ENCODE measurements around the gene ERCC6.

Gene ERCC6

DNA sequence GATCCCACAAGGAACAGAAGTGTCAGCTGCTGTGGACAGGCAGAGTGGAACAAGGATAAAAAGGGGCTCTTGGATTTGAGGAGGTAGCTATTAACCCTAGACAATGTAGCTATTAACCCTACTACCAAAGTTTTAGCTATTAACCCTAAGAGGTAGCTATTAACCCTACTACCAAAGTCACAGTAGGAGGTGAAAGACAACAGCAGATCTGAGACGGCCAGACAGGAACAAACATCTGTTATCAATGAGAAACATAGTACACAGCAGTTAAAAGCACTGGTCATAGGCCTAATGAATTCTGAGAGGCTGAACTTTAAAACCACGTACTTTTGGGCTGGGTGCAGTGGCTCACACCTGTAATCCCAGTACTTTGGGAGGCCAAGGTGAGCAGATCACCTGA lies 11.9 kb downstream of the ERCC6 start:
- H3K4me1 Mint-ChIP-seq = peaks cover 14% of the 10 kb centered on the region
- no peaks in the 10 kb centered on the region for H3K27me3 Mint-ChIP-seq
- H3K36me3 Mint-ChIP-seq = peaks cover 27% of the 10 kb centered on the region
- no peak overlapping the region for H3K27ac Mint-ChIP-seq
- H3K4me3 Mint-ChIP-seq = no peak overlapping the region
- no peaks in the 10 kb centered on the region for H3K9me3 Mint-ChIP-seq

DNA sequence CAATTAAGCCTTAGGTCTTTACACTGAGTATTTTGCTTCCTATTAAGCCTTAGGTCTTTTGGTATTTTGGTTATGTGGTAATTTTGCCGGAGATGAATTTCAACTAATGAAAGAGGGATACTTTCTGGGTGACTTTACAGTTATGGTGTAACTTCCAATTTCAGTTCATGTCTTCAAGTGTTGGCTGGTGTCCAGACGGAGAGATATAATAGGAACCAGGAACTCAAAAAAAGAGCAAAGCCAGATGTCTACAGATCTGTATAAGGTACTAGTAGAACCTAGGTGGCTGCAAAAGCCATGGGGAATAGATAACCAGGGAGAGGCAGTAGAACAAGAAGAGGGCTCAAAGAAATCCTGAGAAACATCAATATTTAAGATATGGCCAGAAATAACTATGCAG lies 12.3 kb downstream of the ERCC6 start:
- no peak overlapping the region for H3K4me3 Mint-ChIP-seq
- H3K27me3 Mint-ChIP-seq = no peaks in the 10 kb centered on the region
- H3K27ac Mint-ChIP-seq = no peak overlapping the region
- peaks cover 10% of the 10 kb centered on the region for H3K4me1 Mint-ChIP-seq
- no peaks in the 10 kb centered on the region for H3K9me3 Mint-ChIP-seq
- peaks cover 27% of the 10 kb centered on the region for H3K36me3 Mint-ChIP-seq

DNA sequence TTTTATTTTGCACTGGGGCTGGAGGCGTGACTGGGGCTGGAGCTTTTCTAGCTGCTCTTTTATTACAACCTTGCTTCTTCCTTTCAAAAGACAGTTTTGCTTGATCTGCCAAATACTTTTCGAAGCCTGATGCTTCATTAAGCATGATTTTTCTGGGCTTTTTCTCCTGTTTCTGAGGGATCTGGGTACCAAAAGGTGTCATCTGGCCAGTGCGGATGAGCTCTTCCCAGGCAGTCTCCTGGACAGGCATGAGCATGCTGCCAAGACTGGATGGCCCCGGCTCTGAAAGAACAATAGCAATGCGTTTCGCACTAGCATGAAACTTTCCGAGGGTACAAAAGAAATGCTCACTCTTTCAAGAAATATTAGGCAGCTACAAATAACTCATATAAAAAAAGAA lies 14.4 kb downstream of the ERCC6 start:
- Mint-ChIP-seq H3K4me1 (peaks cover 6% of the 10 kb centered on the region), H3K9me3 (no peaks in the 10 kb centered on the region), H3K36me3 (peaks cover 30% of the 10 kb centered on the region), H3K4me3 (no peak overlapping the region), H3K27me3 (no peaks in the 10 kb centered on the region), H3K27ac (no peak overlapping the region)

DNA sequence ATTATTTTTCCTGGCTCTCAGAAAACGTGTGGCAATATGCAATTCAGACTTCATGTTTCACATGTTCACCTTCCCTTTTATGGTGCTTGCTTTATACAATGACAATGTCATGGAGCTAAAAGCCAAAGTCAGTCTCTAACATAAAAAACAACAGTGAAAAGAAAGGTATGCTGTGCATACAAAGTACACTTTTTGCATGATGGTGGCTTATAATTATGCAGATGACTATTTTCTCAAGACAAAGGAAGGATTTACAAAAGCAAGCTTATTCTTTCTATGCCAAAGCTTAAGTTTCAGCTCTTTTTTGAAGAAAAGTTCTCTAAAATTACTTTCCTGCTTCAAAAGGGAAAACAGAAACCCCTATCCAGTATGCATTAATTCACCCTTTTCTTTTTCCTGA lies 15.6 kb downstream of the ERCC6 start:
- H3K36me3 Mint-ChIP-seq = peaks cover 28% of the 10 kb centered on the region

DNA sequence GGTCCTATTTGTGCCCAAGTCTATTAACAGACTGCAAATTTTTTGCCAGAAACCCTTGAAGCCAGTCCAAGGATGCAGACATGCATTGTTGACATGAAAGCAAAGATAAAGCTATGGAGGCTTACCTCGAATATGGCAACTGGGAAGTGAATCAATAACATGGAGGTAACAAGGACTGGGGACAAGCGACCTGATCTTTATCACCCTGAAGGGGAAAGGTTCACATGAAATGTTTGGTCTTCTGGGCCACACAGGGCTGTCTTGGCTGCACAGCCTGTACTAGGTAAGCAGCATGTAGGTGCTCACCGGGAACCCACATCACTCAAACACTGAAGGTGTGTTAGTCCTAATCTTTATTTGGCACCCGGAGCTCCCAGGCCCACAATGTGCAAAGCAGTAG lies 17.9 kb downstream of the ERCC6 start:
- H3K9me3 Mint-ChIP-seq = no peaks in the 10 kb centered on the region
- H3K4me1 Mint-ChIP-seq = peaks cover 7% of the 10 kb centered on the region
- H3K4me3 Mint-ChIP-seq = no peak overlapping the region
- H3K27ac Mint-ChIP-seq = no peak overlapping the region
- H3K36me3 Mint-ChIP-seq = peaks cover 20% of the 10 kb centered on the region
- no peaks in the 10 kb centered on the region for H3K27me3 Mint-ChIP-seq

More for the DNA sequence above, 15.6 kb downstream of the ERCC6 start:
- no peaks in the 10 kb centered on the region for H3K27me3 Mint-ChIP-seq
- H3K27ac Mint-ChIP-seq = no peak overlapping the region
- H3K9me3 Mint-ChIP-seq = no peaks in the 10 kb centered on the region
- H3K4me1 Mint-ChIP-seq = peaks cover 7% of the 10 kb centered on the region
- no peak overlapping the region for H3K4me3 Mint-ChIP-seq

DNA sequence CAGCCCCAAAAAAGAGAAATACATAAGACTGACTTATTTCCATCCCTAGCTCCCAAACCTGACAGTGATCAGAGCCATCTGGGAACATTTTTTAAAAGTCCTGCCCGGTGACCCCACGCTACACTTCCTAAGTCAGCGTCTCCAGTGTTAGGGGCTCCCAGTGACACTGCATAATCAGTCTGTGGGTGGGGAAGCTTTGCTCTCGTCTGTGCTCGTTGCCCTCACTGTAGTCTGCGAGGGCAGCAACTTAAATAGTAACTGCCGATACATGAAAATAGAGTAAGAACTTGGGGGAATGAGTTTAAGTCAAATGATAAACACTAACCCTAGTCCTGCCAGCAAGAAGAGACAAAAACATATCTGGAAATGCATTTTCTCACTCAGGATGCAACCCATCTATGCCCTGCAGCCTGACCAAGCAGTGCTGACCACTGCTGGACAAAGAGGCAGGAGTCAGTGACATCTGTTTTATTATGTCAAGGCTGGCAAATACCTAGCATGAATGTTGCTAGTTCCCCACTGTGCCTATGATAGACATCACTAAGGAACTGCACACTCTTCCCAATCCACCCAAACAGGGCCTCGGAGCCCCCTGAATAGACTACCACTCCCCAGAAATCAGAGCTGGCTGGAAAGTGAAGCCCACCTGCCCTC lies 18.7 kb downstream of the ERCC6 start:
- Mint-ChIP-seq H3K4me3 (no peak overlapping the region), H3K9me3 (no peaks in the 10 kb centered on the region), H3K36me3 (peaks cover 20% of the 10 kb centered on the region), H3K27me3 (no peaks in the 10 kb centered on the region), H3K4me1 (peaks cover 7% of the 10 kb centered on the region), H3K27ac (no peak overlapping the region)

DNA sequence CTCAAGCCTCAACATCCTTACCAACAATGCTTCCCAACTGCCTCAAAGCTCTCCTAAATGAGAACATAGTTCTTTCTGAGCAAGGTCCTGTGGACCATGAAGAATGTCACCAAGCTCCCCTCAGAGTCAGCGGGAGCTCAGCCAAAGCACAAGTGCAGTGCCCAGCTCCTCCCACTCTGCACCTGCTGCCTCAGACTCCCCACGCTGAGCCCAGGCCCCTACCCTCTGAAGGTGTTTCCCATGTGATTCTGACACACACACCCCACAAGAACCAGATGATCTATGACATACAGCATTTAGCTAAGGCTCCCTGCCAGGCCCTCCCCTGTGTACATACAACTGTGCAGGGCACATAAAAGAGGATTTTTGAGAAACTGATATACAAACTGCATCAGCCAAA lies 19.2 kb downstream of the ERCC6 start:
- Mint-ChIP-seq H3K27ac (no peak overlapping the region), H3K36me3 (peaks cover 21% of the 10 kb centered on the region)

DNA sequence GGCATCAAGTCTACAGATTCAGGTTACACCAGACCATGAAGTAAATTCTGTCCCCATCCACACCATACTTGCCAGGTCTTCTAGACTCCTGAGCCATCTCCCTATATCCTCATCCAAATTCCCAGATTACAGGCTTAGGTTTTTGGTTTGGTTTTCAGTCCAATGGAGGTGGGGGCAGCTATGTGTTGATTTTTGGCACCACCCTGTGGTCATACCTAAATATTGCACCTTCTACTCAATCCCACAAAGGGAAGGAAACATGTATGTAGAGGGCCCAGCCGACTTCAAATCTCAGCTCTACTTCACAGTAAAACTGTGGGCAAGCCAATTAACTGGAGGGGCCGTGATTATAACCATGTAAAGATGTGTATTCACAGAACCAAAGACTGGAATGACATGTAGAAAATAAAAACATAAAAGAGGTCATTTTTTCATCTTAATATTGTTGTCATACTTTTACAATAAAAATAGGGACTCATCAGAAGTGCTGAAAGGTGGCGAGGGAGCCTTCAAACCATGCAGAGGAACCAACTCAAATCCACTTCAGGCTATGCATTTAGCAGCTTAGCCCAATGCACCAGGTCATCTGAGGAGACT lies 19.8 kb downstream of the ERCC6 start:
- Mint-ChIP-seq H3K27ac (no peak overlapping the region), H3K9me3 (no peaks in the 10 kb centered on the region), H3K36me3 (peaks cover 19% of the 10 kb centered on the region), H3K27me3 (no peaks in the 10 kb centered on the region), H3K4me3 (no peak overlapping the region), H3K4me1 (peaks cover 6% of the 10 kb centered on the region)

More for the DNA sequence above, 19.2 kb downstream of the ERCC6 start:
- Mint-ChIP-seq H3K4me3 (no peak overlapping the region), H3K4me1 (peaks cover 7% of the 10 kb centered on the region), H3K27me3 (no peaks in the 10 kb centered on the region), H3K9me3 (no peaks in the 10 kb centered on the region)

DNA sequence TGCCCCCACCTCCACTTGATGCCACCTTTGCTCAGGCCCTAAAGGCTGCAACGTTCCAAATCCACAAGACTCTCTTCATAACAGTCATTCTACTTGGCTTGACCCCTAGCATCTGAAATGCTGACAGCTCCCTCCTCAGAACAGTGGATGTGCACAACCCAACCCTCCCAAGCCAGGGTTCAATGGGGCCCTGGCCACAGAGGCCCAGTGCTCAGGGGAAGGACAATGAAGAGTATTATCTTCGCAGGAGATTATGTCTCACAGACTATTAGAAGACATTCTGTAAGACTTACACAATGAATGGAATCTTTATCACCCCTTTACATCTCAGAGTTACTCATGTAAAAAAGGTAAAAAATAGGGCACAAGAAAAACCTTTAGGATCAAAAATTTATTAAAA lies 20.4 kb downstream of the ERCC6 start:
- Mint-ChIP-seq H3K27ac (no peak overlapping the region), H3K36me3 (peaks cover 19% of the 10 kb centered on the region), H3K9me3 (no peaks in the 10 kb centered on the region), H3K4me1 (peaks cover 4% of the 10 kb centered on the region), H3K27me3 (no peaks in the 10 kb centered on the region), H3K4me3 (no peak overlapping the region)

DNA sequence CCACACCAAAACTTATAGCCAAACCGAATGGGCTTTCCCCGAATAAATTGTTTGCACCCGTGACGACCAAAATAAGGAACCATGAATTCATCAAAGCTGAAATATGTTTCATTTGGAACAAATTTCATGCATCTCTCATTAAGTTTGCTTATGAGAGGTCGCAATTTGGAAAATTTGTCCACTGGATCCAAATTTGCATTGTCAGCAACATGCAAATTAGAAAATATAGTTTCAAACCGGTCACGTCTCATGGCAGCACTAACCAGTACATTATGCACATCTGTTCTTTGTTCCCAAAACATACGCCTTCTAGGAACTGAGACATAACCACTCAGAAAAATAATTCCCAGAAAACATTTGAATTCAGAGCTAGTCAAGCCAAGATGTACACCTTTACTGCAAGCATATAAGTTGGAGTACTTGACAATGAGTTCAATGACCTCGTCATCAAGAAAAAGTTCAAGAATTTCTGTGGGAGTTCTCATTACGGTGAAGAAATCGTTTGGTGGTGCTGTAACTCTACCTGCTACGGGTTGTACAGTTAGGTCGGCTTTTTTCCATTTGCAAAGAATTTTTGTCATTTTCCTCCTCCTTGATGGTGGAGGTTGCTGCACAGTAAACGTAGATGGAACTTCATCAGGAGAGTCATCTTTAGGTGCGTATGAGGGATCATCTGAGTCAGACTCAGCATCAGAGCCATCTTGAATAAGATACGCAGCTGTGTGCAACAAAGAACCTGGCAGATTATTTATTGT lies 22.5 kb downstream of the ERCC6 start:
- H3K4me1 Mint-ChIP-seq = peaks cover 4% of the 10 kb centered on the region
- H3K9me3 Mint-ChIP-seq = no peaks in the 10 kb centered on the region
- peaks cover 17% of the 10 kb centered on the region for H3K36me3 Mint-ChIP-seq
- H3K4me3 Mint-ChIP-seq = no peak overlapping the region
- no peak overlapping the region for H3K27ac Mint-ChIP-seq
- no peaks in the 10 kb centered on the region for H3K27me3 Mint-ChIP-seq

DNA sequence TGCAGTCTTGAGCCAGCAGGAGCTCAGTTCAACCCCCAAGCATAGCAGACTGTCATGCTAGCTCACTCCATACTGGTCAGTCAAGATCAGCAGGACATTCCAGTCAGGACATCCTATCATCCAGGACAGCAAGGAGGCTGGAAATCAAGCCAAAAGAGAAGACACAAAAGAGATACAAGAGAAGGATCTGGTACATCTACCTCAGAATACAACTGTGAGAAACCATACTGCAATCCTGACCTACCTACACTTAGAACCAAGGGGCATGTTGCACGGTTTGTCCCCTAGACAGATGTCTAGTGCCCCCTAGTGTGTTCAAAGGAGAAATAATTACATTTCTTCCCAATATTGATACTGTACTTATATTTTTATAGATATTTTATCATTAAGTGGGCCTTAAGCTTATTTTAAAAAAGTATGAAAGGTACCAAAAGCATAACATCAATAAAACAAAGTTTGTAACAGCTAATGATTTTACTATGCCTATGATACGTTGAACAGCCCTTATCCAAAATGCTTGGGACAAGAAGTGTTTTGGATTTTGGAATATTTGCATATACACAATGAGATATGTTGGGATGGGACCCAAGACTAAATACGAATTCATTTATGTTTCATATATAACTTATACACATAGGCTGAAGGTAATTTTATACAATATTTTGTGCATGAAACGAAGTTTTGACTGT lies 26.7 kb downstream of the ERCC6 start:
- peaks cover 24% of the 10 kb centered on the region for H3K4me1 Mint-ChIP-seq
- H3K36me3 Mint-ChIP-seq = peaks cover 10% of the 10 kb centered on the region
- no peak overlapping the region for H3K27ac Mint-ChIP-seq
- no peak overlapping the region for H3K4me3 Mint-ChIP-seq
- H3K27me3 Mint-ChIP-seq = peaks cover 3% of the 10 kb centered on the region
- H3K9me3 Mint-ChIP-seq = no peaks in the 10 kb centered on the region

DNA sequence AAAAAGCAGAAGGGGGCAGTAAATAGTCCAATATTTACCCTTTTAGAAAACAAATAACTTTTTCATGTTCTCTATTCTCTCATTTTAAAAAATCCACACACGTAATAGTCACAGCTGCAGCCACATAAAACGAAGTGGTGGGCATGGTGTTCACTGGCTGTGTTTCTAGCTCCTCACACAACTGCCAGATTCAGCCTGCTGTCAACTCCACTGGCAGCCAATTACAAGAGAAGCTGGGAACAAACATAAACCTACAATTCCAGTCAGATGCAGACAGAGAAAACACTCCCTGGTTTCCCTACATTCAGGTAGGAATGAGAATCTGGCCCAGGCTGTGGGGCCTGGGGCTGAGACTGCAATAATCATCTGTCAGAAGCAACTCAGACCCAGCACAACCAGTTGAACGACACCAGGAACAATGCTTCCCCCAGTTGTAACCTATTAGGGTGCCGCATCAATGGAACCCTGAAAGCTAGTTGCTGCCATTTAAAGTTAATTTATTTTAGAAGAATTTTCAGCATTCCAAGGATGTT lies 29.1 kb downstream of the ERCC6 start:
- Mint-ChIP-seq H3K4me1 (peaks cover 31% of the 10 kb centered on the region), H3K36me3 (peaks cover 18% of the 10 kb centered on the region), H3K27me3 (peaks cover 8% of the 10 kb centered on the region), H3K4me3 (no peak overlapping the region), H3K9me3 (no peaks in the 10 kb centered on the region), H3K27ac (no peak overlapping the region)

DNA sequence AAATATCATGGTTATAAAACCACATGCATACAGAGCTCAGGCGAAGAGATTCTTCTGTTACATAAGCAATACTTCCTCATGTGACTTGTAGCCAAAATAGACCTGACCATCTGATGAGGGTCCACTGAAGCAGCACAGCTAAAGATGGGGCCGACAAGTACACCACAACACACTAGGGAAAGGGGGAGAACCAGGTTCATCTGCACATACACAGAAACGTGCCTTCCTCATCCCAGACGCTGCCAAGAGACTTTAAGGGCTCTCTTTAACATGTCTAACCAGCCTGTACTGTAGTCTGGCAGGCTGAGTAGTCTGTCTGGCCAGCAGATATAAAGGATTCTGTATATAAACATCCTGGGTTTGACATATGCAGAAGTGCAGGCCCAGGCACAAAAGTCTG lies 30.3 kb downstream of the ERCC6 start:
- Mint-ChIP-seq H3K36me3 (peaks cover 15% of the 10 kb centered on the region), H3K27ac (peak overlapping the region; percentile 35), H3K9me3 (no peaks in the 10 kb centered on the region), H3K27me3 (peaks cover 8% of the 10 kb centered on the region), H3K4me1 (peaks cover 31% of the 10 kb centered on the region), H3K4me3 (peak overlapping the region; percentile 49)

DNA sequence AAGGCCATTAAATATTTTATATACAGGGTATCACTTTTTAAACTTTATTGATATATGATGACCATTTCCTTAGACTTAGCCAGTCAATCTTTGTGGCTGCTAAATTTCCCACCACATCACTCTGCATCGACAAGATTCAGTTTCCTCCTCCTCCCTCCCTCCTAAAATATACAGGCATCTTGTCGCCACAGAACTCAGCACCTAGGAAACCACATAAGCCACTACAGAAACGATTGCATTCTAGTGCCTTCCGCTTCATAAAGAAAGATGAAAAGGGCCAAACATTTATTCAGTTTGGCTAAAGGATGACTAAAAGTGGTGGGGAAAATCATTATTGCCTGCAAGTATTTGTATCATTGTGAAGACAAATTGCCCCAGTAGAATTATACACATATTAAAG lies 30.7 kb downstream of the ERCC6 start:
- Mint-ChIP-seq H3K27me3 (peaks cover 8% of the 10 kb centered on the region), H3K27ac (peak overlapping the region; percentile 35), H3K4me1 (peaks cover 31% of the 10 kb centered on the region), H3K4me3 (peak overlapping the region; percentile 49), H3K36me3 (peaks cover 15% of the 10 kb centered on the region), H3K9me3 (no peaks in the 10 kb centered on the region)

DNA sequence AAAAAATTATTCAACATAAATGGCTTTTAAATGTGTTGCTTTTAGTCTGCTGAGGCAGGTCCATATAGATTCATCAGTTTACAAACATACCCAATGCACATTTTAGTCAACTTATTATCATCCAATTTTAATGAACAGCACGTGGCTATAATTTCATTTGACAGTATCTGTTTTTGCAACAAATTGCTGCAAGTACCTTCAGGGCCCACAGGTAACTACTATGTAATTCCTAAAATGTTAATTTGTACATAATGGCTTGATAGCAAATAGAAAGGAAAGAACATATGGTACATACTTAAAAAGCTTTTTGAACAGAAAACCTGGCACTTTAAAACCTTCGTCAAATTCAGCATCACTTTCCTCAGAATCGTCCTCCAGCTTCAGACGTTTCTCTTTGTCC lies 33.3 kb downstream of the ERCC6 start:
- Mint-ChIP-seq H3K9me3 (no peaks in the 10 kb centered on the region), H3K27ac (no peak overlapping the region), H3K36me3 (peaks cover 22% of the 10 kb centered on the region), H3K27me3 (peaks cover 8% of the 10 kb centered on the region), H3K4me3 (no peak overlapping the region), H3K4me1 (peaks cover 31% of the 10 kb centered on the region)

All from activated naive CD4-positive, alpha-beta T cell treated with anti-CD3 and anti-CD28 coated beads, Interleukin-2, amount 50 U/mL, for 24 hours (primary cell).